GM18499 (cell line): Measurements from ENCODE around the gene MPEG1.

Experiments
- ATAC-seq: cut with Tn5 transposase; IDR thresholded peaks from one replicate; pipeline ENCODE4 v1.9.1; 2021; ENCODE audit warnings: moderate number of reproducible peaks; ENCODE audit not compliant: insufficient read depth, unreplicated experiment

The MPEG1 gene

GRCh38 chr11:59212744-59213631 lies at the start of gene MPEG1:
MPEG1 (minus strand) TSS chr11:59212927; CDS start chr11:59212865, 62 bp downstream.
- ATAC-seq: no peak

GRCh38 chr11:59262177-59262818 lies 49.6 kb upstream of the MPEG1 start:
- ATAC-seq: no peak

GRCh38 chr11:59261150-59261549 lies 48.4 kb upstream of the MPEG1 start:
- no peak for ATAC-seq

GRCh38 chr11:59259867-59260475 lies 47.2 kb upstream of the MPEG1 start:
- ATAC-seq: peak; percentile 39

- no peak for ATAC-seq
Measured at GRCh38 chr11:59259047-59259446, 46.3 kb upstream of the MPEG1 start.

- ATAC-seq: no peak
Measured at GRCh38 chr11:59255281-59255680, 42.6 kb upstream of the MPEG1 start.

- ATAC-seq: no peak
Measured at GRCh38 chr11:59254286-59254685, 41.6 kb upstream of the MPEG1 start.

GRCh38 chr11:59253001-59253400 lies 40.3 kb upstream of the MPEG1 start:
- ATAC-seq: no peak

- ATAC-seq: no peak
Measured at GRCh38 chr11:59249535-59249934, 36.8 kb upstream of the MPEG1 start.

GRCh38 chr11:59247531-59248227 lies 35.0 kb upstream of the MPEG1 start:
- ATAC-seq: no peak

- ATAC-seq: no peak
Measured at GRCh38 chr11:59243633-59244032, 30.9 kb upstream of the MPEG1 start.

GRCh38 chr11:59240322-59240721 lies 27.6 kb upstream of the MPEG1 start:
- ATAC-seq: no peak

- ATAC-seq: no peak
Measured at GRCh38 chr11:59226396-59226795, 13.7 kb upstream of the MPEG1 start.

- ATAC-seq: no peak
Measured at GRCh38 chr11:59225017-59225416, 12.3 kb upstream of the MPEG1 start.

GRCh38 chr11:59224351-59224928 lies 11.7 kb upstream of the MPEG1 start:
- ATAC-seq: no peak

GRCh38 chr11:59223611-59224010 lies 10.9 kb upstream of the MPEG1 start:
- ATAC-seq: no peak

- ATAC-seq: no peak
Measured at GRCh38 chr11:59223177-59223576, 10.4 kb upstream of the MPEG1 start.

- no peak for ATAC-seq
Measured at GRCh38 chr11:59222464-59223060, 9.8 kb upstream of the MPEG1 start.

- no peak for ATAC-seq
Measured at GRCh38 chr11:59221441-59221840, 8.7 kb upstream of the MPEG1 start.

GRCh38 chr11:59219836-59220235 lies 7.1 kb upstream of the MPEG1 start:
- ATAC-seq: no peak
